ENCODE data around the gene PCNX4.

DNA sequence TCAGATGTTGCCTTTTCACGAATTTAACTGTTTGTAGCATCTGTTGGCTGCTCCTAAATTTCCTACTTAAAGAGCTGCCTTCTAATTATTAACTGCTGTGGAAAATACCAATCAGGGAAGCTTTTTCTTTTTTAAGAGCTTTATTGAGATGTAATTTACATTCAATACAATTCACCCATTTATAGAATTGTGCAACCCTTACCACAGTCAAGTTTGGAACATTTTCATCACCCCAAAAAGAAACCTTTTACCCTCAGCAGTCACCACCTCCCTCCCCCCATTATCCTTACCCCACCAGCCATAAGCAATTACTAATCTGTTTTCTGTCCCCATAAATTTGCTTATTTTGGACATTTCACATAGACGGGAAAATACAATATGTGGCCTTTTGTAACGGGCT, 1.4 kb downstream of the PCNX4 start:
- TF ChIP-seq EZH2 (optimal IDR thresholded peaks at IDR 0.05; ENCODE audit: low read depth, low read length) (no peak), EZH2phosphoT487 (IDR thresholded peaks at IDR 0.05; ENCODE audit: low read length) (no peak)
- TF ChIP-seq, protein P1, sequence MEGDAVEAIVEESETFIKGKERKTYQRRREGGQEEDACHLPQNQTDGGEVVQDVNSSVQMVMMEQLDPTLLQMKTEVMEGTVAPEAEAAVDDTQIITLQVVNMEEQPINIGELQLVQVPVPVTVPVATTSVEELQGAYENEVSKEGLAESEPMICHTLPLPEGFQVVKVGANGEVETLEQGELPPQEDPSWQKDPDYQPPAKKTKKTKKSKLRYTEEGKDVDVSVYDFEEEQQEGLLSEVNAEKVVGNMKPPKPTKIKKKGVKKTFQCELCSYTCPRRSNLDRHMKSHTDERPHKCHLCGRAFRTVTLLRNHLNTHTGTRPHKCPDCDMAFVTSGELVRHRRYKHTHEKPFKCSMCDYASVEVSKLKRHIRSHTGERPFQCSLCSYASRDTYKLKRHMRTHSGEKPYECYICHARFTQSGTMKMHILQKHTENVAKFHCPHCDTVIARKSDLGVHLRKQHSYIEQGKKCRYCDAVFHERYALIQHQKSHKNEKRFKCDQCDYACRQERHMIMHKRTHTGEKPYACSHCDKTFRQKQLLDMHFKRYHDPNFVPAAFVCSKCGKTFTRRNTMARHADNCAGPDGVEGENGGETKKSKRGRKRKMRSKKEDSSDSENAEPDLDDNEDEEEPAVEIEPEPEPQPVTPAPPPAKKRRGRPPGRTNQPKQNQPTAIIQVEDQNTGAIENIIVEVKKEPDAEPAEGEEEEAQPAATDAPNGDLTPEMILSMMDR (IDR thresholded peaks at IDR 0.05; ENCODE audit: low read length), result no peak
